Progenitor cell of endocrine pancreas (in vitro differentiated cells): ENCODE measurements around the gene PPP4R3B. TPM values are rescaled to one million over a fixed set of nuclear protein-coding genes. Genes with fewer than 3 reads are reported as not detected.

Experiments used
- DNase-seq: peaks from one replicate; pipeline ENCODE4 v3.0.0; 2021; ENCODE audit warnings: low spot score; ENCODE audit not compliant: unreplicated experiment
- H3K27ac Mint-ChIP-seq: 2 replicates; pipeline ENCODE4 v1.8.0; 2021; ENCODE audit warnings: mild to moderate bottlenecking, moderate library complexity, mixed read lengths
- H3K27me3 Mint-ChIP-seq: 2 replicates; pipeline ENCODE4 v1.8.0; 2021; ENCODE audit warnings: mixed read lengths
- H3K36me3 Mint-ChIP-seq: 2 replicates; pipeline ENCODE4 v1.8.0; 2022; ENCODE audit warnings: mixed read lengths; ENCODE audit not compliant: insufficient read depth
- H3K4me1 Mint-ChIP-seq: 2 replicates; pipeline ENCODE4 v1.8.0; 2021; ENCODE audit warnings: low read depth, mixed read lengths
- H3K4me3 Mint-ChIP-seq: 2 replicates; pipeline ENCODE4 v1.8.0; 2021; ENCODE audit warnings: low read depth, mild to moderate bottlenecking, moderate library complexity, mixed read lengths
- H3K9me3 Mint-ChIP-seq: 2 replicates; pipeline ENCODE4 v1.8.0; 2021; ENCODE audit warnings: low read depth, mixed read lengths
- total RNA-seq: library from RNA; stranded (reverse); gene quantifications from 2 replicates; pipeline ENCODE4 v1.2.1, GENCODE V29; 2021
- TF ChIP-seq, protein P1 (sequence below): fragments of 200-600 bp; sonication (generic); IDR thresholded peaks from one replicate; pipeline ENCODE4 v1.5.0; 2021; ENCODE audit warnings: antibody characterized with exemption, mild to moderate bottlenecking; ENCODE audit not compliant: unreplicated experiment

The PPP4R3B gene
- total RNA-seq, 1 donor from 2014 or later, result 57.0 TPM

DNA sequence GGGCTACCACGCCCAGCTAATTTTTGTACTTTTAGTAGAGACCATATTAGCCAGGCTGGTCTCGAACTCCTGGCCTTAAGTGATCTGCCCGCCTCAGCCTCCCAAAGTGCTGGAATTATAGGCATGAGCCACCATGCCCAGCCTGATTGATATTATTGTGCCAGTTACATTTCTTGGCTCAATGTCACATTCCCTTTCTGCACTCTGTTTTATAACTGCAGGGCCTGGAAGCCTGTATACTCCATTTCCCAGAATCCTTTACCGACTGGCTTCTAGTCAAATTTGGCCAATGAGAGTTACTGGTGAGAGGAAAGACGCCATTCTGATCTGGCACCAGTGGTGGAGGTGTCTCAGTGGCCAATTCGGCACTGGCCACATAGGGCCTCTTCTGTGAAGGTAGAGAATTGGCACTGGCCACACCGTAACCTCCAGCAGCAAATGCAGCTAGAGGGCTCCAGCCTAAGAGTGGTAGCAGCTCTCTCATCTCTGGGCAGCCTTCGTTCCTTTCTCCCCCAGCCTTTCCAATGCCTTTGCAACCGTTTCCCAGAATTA, 114.8 kb downstream of the PPP4R3B start:
- H3K27me3 Mint-ChIP-seq, result no peaks in the 10 kb centered on the region
- H3K4me3 Mint-ChIP-seq, result no peak overlapping the region
- no peaks in the 10 kb centered on the region for H3K4me1 Mint-ChIP-seq
- no peaks in the 10 kb centered on the region for H3K9me3 Mint-ChIP-seq
- no peak overlapping the region for H3K27ac Mint-ChIP-seq
- DNase-seq, result no peak
- TF ChIP-seq, protein P1, sequence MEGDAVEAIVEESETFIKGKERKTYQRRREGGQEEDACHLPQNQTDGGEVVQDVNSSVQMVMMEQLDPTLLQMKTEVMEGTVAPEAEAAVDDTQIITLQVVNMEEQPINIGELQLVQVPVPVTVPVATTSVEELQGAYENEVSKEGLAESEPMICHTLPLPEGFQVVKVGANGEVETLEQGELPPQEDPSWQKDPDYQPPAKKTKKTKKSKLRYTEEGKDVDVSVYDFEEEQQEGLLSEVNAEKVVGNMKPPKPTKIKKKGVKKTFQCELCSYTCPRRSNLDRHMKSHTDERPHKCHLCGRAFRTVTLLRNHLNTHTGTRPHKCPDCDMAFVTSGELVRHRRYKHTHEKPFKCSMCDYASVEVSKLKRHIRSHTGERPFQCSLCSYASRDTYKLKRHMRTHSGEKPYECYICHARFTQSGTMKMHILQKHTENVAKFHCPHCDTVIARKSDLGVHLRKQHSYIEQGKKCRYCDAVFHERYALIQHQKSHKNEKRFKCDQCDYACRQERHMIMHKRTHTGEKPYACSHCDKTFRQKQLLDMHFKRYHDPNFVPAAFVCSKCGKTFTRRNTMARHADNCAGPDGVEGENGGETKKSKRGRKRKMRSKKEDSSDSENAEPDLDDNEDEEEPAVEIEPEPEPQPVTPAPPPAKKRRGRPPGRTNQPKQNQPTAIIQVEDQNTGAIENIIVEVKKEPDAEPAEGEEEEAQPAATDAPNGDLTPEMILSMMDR, result no peak
- H3K36me3 Mint-ChIP-seq, result no peaks in the 10 kb centered on the region

DNA sequence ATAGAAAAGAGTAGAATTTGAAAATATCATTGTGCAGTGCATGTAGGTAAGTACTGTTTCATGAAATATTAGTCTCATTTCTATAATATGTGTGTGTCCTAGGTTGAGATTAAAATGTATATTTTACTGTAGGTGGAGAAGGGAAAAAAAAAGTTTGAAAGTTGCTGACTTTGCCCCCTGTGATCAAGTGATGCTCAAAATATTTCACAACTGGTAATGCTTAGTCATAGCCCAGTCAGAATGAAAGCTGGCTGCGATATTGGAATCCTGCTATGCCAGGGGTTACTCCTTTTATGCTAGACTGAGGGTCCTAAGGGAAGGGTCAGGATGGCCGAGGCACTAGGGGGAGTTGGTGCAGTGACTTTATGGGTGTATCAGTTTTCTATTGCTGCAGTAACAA, 117.4 kb downstream of the PPP4R3B start:
- H3K27ac Mint-ChIP-seq, result no peak overlapping the region
- H3K9me3 Mint-ChIP-seq, result no peaks in the 10 kb centered on the region
- no peak for DNase-seq
- no peaks in the 10 kb centered on the region for H3K36me3 Mint-ChIP-seq
- TF ChIP-seq, protein P1, result no peak
- no peaks in the 10 kb centered on the region for H3K4me1 Mint-ChIP-seq
- H3K4me3 Mint-ChIP-seq, result no peak overlapping the region
- H3K27me3 Mint-ChIP-seq, result no peaks in the 10 kb centered on the region

DNA sequence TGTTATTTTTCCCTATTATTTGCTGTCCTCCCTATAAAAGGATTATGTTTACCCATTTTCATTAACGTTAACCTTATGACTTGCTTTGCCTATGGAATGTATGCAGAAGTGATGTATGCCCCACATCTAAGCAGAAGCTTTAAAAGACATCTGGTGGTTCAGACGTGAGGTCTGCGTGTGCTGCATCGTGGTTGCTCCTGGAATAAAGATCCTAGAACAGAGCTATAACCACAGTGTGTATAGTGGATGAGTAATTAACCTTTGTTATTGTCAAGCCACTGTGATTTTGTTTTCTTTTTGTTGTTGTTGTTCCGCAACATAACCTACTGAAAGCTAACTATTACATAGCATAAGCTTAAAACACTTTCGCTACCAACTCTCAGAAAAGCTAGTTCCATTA, 118.8 kb downstream of the PPP4R3B start:
- Mint-ChIP-seq H3K36me3 (no peaks in the 10 kb centered on the region), H3K4me3 (no peak overlapping the region), H3K9me3 (no peaks in the 10 kb centered on the region), H3K4me1 (no peaks in the 10 kb centered on the region), H3K27me3 (no peaks in the 10 kb centered on the region), H3K27ac (no peak overlapping the region)
- TF ChIP-seq, protein P1, result no peak
- no peak for DNase-seq

Other genes with a start within 250 kb of the PPP4R3B start
- gene CCDC88A, start 197.8 kb downstream of the PPP4R3B start, total RNA-seq, result 77.1 and 81.1 TPM in 2 replicates
- 61.2 and 64.3 TPM in 2 replicates for gene CFAP36, start 97.9 kb downstream of the PPP4R3B start, total RNA-seq
- 26.6 and 27.5 TPM in 2 replicates for gene PNPT1, start 76.2 kb upstream of the PPP4R3B start, total RNA-seq